HEK293T (cell line): Measurements from ENCODE around the gene RBM20.

Experiments used
- CTCF ChIA-PET: fragments of 350-600 bp; formaldehyde crosslinking; extraction: SDS; loops from one replicate; lab custom pipeline; 2021; ENCODE audit warnings: antibody characterized with exemption, inconsistent platforms; lab: Yijun Ruan, JAX
- POLR2A ChIA-PET: fragments of 350-600 bp; formaldehyde crosslinking; extraction: SDS; loops from one replicate; lab custom pipeline; 2020; ENCODE audit warnings: antibody characterized with exemption, inconsistent platforms; lab: Yijun Ruan, JAX
- DNase-seq: peaks from one replicate; pipeline ENCODE4 v3.0.0; 2012; ENCODE audit warnings: mixed read lengths; ENCODE audit errors: extremely low spot score
- ARNT ChIP-seq: fragments of 450-650 bp; IDR thresholded peaks from 2 replicates; pipeline ENCODE4 v1.6.1; 2017; ENCODE audit warnings: mild to moderate bottlenecking
- BHLHE40 ChIP-seq: fragments of 450-650 bp; IDR thresholded peaks from 2 replicates; pipeline ENCODE4 v1.6.1; 2016; ENCODE audit warnings: mild to moderate bottlenecking, moderate library complexity, borderline replicate concordance
- CTBP1 ChIP-seq: fragments of 450-650 bp; IDR thresholded peaks from 2 replicates; pipeline ENCODE4 v1.6.1; 2016; ENCODE audit warnings: borderline replicate concordance
- ELF4 ChIP-seq: fragments of 450-650 bp; IDR thresholded peaks from 2 replicates; pipeline ENCODE4 v1.6.1; 2017; ENCODE audit warnings: antibody characterized with exemption
- FOXA1 ChIP-seq: fragments of 450-650 bp; IDR thresholded peaks from 2 replicates; pipeline ENCODE4 v1.6.1; 2016; ENCODE audit warnings: mild to moderate bottlenecking
- FOXK2 ChIP-seq: fragments of 450-650 bp; IDR thresholded peaks from 2 replicates; pipeline ENCODE4 v1.6.1; 2016; ENCODE audit warnings: mild to moderate bottlenecking
- FOXM1 ChIP-seq: fragments of 450-650 bp; IDR thresholded peaks from 2 replicates; pipeline ENCODE4 v1.6.1; 2017; ENCODE audit warnings: mild to moderate bottlenecking, borderline replicate concordance
- HDGF ChIP-seq: fragments of 450-650 bp; IDR thresholded peaks from 2 replicates; pipeline ENCODE4 v1.6.1; 2017; ENCODE audit warnings: antibody characterized with exemption, borderline replicate concordance
- L3MBTL2 ChIP-seq: fragments of 450-650 bp; conservative IDR thresholded peaks from 2 replicates; pipeline ENCODE4 v1.6.1; 2016; ENCODE audit warnings: mild to moderate bottlenecking
- LEF1 ChIP-seq: fragments of 450-650 bp; IDR thresholded peaks from 2 replicates; pipeline ENCODE4 v1.6.1; 2017; ENCODE audit warnings: mild to moderate bottlenecking, borderline replicate concordance
- NFRKB ChIP-seq: fragments of 450-650 bp; IDR thresholded peaks from 2 replicates; pipeline ENCODE4 v1.6.1; 2016; ENCODE audit warnings: mild to moderate bottlenecking, moderate library complexity
- SP1 ChIP-seq: fragments of 450-650 bp; IDR thresholded peaks from 2 replicates; pipeline ENCODE4 v1.6.1; 2017
- SUZ12 ChIP-seq: fragments of 450-650 bp; IDR thresholded peaks from 2 replicates; pipeline ENCODE4 v1.6.1; 2016; ENCODE audit warnings: mild to moderate bottlenecking
- TARDBP ChIP-seq: fragments of 450-650 bp; IDR thresholded peaks from 2 replicates; pipeline ENCODE4 v1.6.1; 2016
- ZNF384 ChIP-seq: fragments of 450-650 bp; IDR thresholded peaks from 2 replicates; pipeline ENCODE4 v1.6.1; 2016
- TF ChIP-seq, protein P1 (sequence below): fragments of 450-650 bp; IDR thresholded peaks from 2 replicates; pipeline ENCODE4 v1.6.1; 2016

The RBM20 gene

DNA sequence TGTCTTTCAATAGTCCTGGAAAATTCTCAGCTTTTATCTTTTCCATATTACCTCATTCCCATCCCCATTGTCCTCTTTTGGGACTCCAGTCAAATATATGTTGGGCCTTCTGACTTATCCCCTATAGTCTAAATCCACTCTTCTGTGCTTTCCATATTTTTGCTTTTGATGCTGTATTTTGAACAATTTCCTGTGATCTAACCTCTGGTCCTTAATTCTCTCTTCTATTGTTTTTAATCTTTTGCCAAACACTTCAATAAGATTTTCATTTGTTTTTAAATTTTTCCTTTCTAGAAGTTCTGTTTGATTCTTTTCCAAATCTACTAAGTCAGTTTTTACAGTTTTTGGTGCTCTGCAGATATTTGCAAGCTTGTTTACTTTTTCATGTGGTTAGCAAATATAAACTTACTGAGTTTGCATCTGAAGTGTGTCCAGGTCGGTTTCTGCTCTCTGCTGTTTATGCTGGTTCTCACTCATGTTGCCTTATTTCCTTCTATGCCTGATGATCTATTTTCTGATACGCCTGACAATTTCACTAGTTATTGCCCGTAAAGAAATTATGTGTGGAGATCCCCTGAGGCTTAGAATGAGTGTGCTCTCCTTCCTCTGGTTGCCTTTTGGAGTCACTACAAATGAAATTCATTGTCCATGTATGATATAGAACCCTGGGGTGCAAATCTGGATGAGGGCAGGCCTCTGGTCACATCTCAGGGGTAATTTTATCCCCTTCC lies 110.4 kb downstream of the RBM20 start:
- DNase-seq, result no peak
- CTCF ChIA-PET, result no interaction called here
- POLR2A ChIA-PET, result no interaction called here
- no peak for TF ChIP-seq NFRKB
- no peak for TF ChIP-seq ARNT
- TF ChIP-seq HDGF, result no peak
- TF ChIP-seq ELF4, result no peak
- TF ChIP-seq, protein P1, sequence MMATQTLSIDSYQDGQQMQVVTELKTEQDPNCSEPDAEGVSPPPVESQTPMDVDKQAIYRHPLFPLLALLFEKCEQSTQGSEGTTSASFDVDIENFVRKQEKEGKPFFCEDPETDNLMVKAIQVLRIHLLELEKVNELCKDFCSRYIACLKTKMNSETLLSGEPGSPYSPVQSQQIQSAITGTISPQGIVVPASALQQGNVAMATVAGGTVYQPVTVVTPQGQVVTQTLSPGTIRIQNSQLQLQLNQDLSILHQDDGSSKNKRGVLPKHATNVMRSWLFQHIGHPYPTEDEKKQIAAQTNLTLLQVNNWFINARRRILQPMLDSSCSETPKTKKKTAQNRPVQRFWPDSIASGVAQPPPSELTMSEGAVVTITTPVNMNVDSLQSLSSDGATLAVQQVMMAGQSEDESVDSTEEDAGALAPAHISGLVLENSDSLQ, result no peak
- TF ChIP-seq FOXA1, result no peak
- no peak for TF ChIP-seq ZNF384
- TF ChIP-seq BHLHE40, result no peak
- TF ChIP-seq CTBP1, result no peak
- no peak for TF ChIP-seq FOXM1
- no peak for TF ChIP-seq SUZ12
- no peak for TF ChIP-seq L3MBTL2
- no peak for TF ChIP-seq LEF1
- no peak for TF ChIP-seq SP1
- no peak for TF ChIP-seq TARDBP
- no peak for TF ChIP-seq FOXK2

DNA sequence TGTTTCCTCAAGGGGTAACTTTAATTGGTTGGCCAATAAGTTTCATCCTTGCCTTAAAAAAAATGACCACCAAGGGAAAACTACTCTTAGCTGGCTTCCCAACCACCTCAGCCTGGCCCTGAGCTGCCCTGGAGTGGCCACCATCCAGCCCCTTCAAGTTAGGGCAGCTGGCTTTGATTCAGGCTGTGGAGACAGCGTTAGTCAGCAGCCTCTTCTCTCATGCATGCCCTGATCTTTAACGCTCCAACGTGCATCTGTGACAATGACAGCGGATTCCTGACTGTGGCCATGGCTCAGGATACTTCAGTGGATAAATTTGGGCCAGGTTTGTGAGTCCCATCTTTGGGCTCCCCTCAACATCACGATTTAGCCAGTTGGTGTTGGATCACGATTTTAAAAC lies 111.6 kb downstream of the RBM20 start:
- no peak for TF ChIP-seq ARNT
- TF ChIP-seq FOXK2, result no peak
- TF ChIP-seq ZNF384, result no peak
- no peak for TF ChIP-seq BHLHE40
- no peak for TF ChIP-seq SP1
- TF ChIP-seq FOXM1, result no peak
- no peak for TF ChIP-seq L3MBTL2
- TF ChIP-seq SUZ12, result no peak
- DNase-seq, result no peak
- POLR2A ChIA-PET, result no interaction called here
- CTCF ChIA-PET, result no interaction called here

DNA sequence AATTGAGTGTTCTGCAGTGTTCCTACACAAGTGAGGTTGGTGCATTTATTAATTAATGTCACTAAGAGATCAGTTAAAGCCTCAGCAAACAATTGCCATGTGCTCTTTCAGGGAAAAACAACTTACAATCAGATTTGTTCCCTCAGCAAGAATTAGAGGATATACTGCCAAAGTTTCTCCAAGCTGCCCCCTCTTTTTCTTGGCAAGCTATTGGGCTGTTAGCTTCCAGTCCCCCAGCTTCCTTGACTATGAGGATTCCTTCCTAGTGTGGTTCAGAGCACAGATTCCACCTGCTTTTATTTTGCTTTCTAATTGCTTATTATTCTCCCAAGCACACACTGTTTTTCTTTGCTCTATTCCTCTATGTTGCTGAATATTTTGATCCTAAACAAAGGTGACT lies 112.7 kb downstream of the RBM20 start:
- ChIA-PET CTCF (no interaction called here), POLR2A (no interaction called here)
- TF ChIP-seq L3MBTL2 (no peak), BHLHE40 (no peak), FOXM1 (no peak)
- DNase-seq, result no peak

- no peak for TF ChIP-seq TARDBP
- TF ChIP-seq BHLHE40, result no peak
- no peak for TF ChIP-seq SUZ12
- no peak for TF ChIP-seq NFRKB
- no peak for TF ChIP-seq HDGF
- TF ChIP-seq ZNF384, result no peak
- ChIA-PET CTCF (interaction anchor here (0.6 kb wide), 1 partner anchor 341 kb away, joined by 3 read pairs; no protein-coding TSS in a partner anchor), POLR2A (no interaction called here)
- no peak for DNase-seq
Measured at GRCh38 chr10:110757586-110757985, 113.5 kb downstream of the RBM20 start.

GRCh38 chr10:110758128-110758765 lies 114.1 kb downstream of the RBM20 start:
- no peak for DNase-seq
- POLR2A ChIA-PET, result no interaction called here
- TF ChIP-seq ELF4, result no peak
- TF ChIP-seq L3MBTL2, result no peak
- no peak for TF ChIP-seq ZNF384
- no peak for TF ChIP-seq NFRKB
- CTCF ChIA-PET, result interaction anchor here (0.6 to 0.7 kb wide), 2 partner anchors 279 to 340 kb away, joined by 3 read pairs; no protein-coding TSS in a partner anchor

- no peak for TF ChIP-seq FOXK2
- TF ChIP-seq TARDBP, result no peak
- TF ChIP-seq L3MBTL2, result no peak
- TF ChIP-seq CTBP1, result no peak
- TF ChIP-seq LEF1, result no peak
- TF ChIP-seq ARNT, result no peak
- TF ChIP-seq BHLHE40, result no peak
- TF ChIP-seq, protein P1, result no peak
- no peak for TF ChIP-seq ELF4
- TF ChIP-seq NFRKB, result no peak
- TF ChIP-seq HDGF, result no peak
- no peak for TF ChIP-seq SP1
- TF ChIP-seq FOXA1, result no peak
- no peak for TF ChIP-seq FOXM1
- no peak for TF ChIP-seq SUZ12
- no peak for TF ChIP-seq ZNF384
- no peak for DNase-seq
- ChIA-PET CTCF (interaction anchor here (0.7 kb wide), 1 partner anchor 278 kb away, joined by 3 read pairs; no protein-coding TSS in a partner anchor), POLR2A (no interaction called here)
Measured at GRCh38 chr10:110758898-110759297, 114.8 kb downstream of the RBM20 start.

DNA sequence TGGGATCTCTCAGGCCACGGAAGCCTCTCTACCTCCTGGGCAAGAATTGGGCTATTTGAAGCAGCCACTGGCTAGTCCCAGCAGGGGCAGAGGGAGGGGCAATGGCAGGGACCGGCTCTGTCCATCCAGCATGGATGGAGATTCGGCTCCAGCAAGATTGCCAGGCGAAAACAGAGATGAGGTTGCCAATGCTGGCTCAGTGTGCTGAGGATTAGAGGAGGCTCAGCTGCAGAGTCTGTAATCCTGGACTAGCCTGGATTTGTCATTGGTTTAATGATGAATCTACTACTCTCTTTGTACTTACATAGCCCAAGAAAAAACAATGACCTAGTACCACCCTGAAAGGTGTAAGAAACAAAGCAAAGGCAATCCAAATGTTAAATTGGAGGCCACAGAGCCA lies 115.4 kb downstream of the RBM20 start:
- no peak for DNase-seq
- ChIA-PET CTCF (no interaction called here), POLR2A (no interaction called here)
- no peak for TF ChIP-seq L3MBTL2
- TF ChIP-seq BHLHE40, result no peak
- no peak for TF ChIP-seq SP1
- no peak for TF ChIP-seq LEF1
- TF ChIP-seq, protein P1, result no peak
- no peak for TF ChIP-seq TARDBP
- TF ChIP-seq CTBP1, result no peak
- no peak for TF ChIP-seq ZNF384
- no peak for TF ChIP-seq NFRKB
- TF ChIP-seq ELF4, result no peak
- TF ChIP-seq SUZ12, result no peak
- TF ChIP-seq FOXA1, result no peak
- TF ChIP-seq HDGF, result no peak
- TF ChIP-seq ARNT, result no peak
- TF ChIP-seq FOXK2, result no peak
- TF ChIP-seq FOXM1, result no peak
